ENCODE results near the gene PEAK1. TPM values are rescaled to one million over a fixed set of nuclear protein-coding genes. Genes with fewer than 3 reads are reported as not detected.

Gene PEAK1
- polyA plus RNA-seq, 1 experiment: 40.7 TPM

GRCh38 chr15:77097921-77098320 is 322.0 kb downstream of the PEAK1 start:
- ChIA-PET CTCF (interaction anchor here (0.8 to 1.2 kb wide), 3 partner anchors 15 to 535 kb away, joined by 3 to 4 read pairs (median 3); no protein-coding TSS in a partner anchor), POLR2A (no interaction called here)
- H3K4me3 ChIP-seq (ENCODE audit: low read depth, low read length): no peak overlapping the region
- no peak for DNase-seq (ENCODE audit: low read depth)
- H3K27me3 ChIP-seq (ENCODE audit: control insufficient read depth, insufficient read depth, low read length): no peaks in the 10 kb centered on the region
- TF ChIP-seq CTCF (IDR thresholded peaks at IDR 0.05; ENCODE audit: insufficient read depth, low read depth, low read length): no peak
- H3K36me3 ChIP-seq (ENCODE audit: control insufficient read depth, insufficient read depth, low read length): no peaks in the 10 kb centered on the region

DNA sequence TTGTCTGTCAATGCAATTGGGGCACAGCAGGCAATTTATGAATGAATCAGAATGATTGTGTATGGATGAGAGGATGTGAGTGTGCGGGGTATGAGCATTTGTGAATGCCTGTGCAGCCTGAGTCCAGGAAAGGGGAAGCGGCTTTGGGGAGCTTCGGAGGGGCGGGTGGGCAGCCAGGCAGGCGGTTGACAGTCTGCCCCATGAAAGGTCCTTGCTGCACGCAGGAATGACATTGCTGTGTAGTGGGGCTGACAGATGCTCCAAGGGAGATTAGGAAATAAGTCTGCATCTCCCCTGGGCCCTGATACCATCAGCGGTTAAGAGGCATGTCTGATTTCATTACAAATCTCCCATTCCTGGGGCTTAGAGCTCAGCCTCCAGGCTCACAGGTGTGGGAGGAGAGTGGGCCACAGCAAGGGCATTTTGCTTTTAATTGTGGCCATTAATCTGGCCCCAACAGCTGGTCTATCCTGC is 322.6 kb downstream of the PEAK1 start:
- Histone ChIP-seq H3K36me3 (ENCODE audit: control insufficient read depth, insufficient read depth, low read length) (no peaks in the 10 kb centered on the region), H3K4me3 (ENCODE audit: low read depth, low read length) (no peak overlapping the region), H3K27me3 (ENCODE audit: control insufficient read depth, insufficient read depth, low read length) (no peaks in the 10 kb centered on the region)
- POLR2A ChIA-PET: no interaction called here
- CTCF ChIA-PET: interaction anchor here (0.8 to 1.2 kb wide), 3 partner anchors 15 to 536 kb away, joined by 3 to 4 read pairs (median 3); no protein-coding TSS in a partner anchor
- DNase-seq (ENCODE audit: low read depth): no peak
- TF ChIP-seq CTCF (IDR thresholded peaks at IDR 0.05; ENCODE audit: insufficient read depth, low read depth, low read length): no peak

GRCh38 chr15:77096541-77096940 is 323.4 kb downstream of the PEAK1 start:
- ChIA-PET CTCF (interaction anchor here (0.6 to 0.8 kb wide), 2 partner anchors 9 to 40 kb away, joined by 3 read pairs; no protein-coding TSS in a partner anchor), POLR2A (no interaction called here)
- DNase-seq (ENCODE audit: low read depth): no peak
- no peaks in the 10 kb centered on the region for H3K27me3 ChIP-seq (ENCODE audit: control insufficient read depth, insufficient read depth, low read length)
- H3K36me3 ChIP-seq (ENCODE audit: control insufficient read depth, insufficient read depth, low read length): no peaks in the 10 kb centered on the region
- no peak for TF ChIP-seq CTCF (IDR thresholded peaks at IDR 0.05; ENCODE audit: insufficient read depth, low read depth, low read length)
- no peak overlapping the region for H3K4me3 ChIP-seq (ENCODE audit: low read depth, low read length)

GRCh38 chr15:77096138-77096537 is 323.8 kb downstream of the PEAK1 start:
- TF ChIP-seq CTCF (IDR thresholded peaks at IDR 0.05; ENCODE audit: insufficient read depth, low read depth, low read length): no peak
- no peak overlapping the region for H3K4me3 ChIP-seq (ENCODE audit: low read depth, low read length)
- POLR2A ChIA-PET: no interaction called here
- CTCF ChIA-PET: interaction anchor here (0.6 to 1.3 kb wide), 4 partner anchors 9 to 40 kb away, joined by 3 read pairs; no protein-coding TSS in a partner anchor
- H3K27me3 ChIP-seq (ENCODE audit: control insufficient read depth, insufficient read depth, low read length): no peaks in the 10 kb centered on the region
- H3K36me3 ChIP-seq (ENCODE audit: control insufficient read depth, insufficient read depth, low read length): no peaks in the 10 kb centered on the region
- no peak for DNase-seq (ENCODE audit: low read depth)

- ChIA-PET CTCF (interaction anchor here (1.9 kb wide), 1 partner anchor 15 kb away, joined by 4 read pairs; no protein-coding TSS in a partner anchor), POLR2A (no interaction called here)
- H3K36me3 ChIP-seq (ENCODE audit: control insufficient read depth, insufficient read depth, low read length): no peaks in the 10 kb centered on the region
- H3K27me3 ChIP-seq (ENCODE audit: control insufficient read depth, insufficient read depth, low read length): no peaks in the 10 kb centered on the region
- no peak overlapping the region for H3K4me3 ChIP-seq (ENCODE audit: low read depth, low read length)
- no peak for DNase-seq (ENCODE audit: low read depth)
- TF ChIP-seq CTCF (IDR thresholded peaks at IDR 0.05; ENCODE audit: insufficient read depth, low read depth, low read length): peak; percentile 26; the same call in 1 of the 2 replicates
Measured at GRCh38 chr15:77094397-77095030, 325.4 kb downstream of the PEAK1 start.
